Muscle of arm (tissue), 12 donors: ENCODE results near the gene ZNF526. TPM values are rescaled to one million over a fixed set of nuclear protein-coding genes. Genes with fewer than 3 reads are reported as not detected.

Experiments
- DNase-seq: peaks from one replicate; pipeline ENCODE4 v3.0.0-alpha.2; 2013
- polyA plus RNA-seq, 12 donors: library from polyadenylated mRNA; unstranded; fragments of 120-200 nt; gene quantifications; one replicate each; pipeline ENCODE4 v1.2.1, GENCODE V29; 2013; ENCODE audit not compliant: insufficient read length in 12 of 12

ZNF526 gene
- polyA plus RNA-seq, 12 donors: 4.5 to 8.4 (median 6.8) TPM; not detected in 1

DNA sequence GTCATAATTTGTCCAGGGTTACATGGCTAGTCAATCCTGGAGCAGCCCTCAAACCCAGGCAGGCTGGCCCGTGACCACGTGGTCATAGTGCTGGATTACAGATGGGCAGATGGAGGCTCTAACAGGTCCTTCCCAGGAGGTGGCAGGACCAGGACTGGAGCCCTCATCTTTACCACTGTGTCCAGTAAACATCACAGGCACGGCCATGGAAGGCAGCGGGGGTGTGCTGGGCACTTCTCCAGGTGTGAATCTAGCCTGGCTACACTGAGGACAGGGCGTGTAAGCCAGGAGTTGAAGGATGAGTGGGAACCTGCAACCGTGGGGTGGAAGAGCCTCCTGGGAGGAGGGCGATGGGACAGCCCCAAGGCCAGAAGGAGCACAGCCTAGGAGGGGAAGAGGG, 55.0 kb downstream of the ZNF526 start:
- DNase-seq: no peak

DNA sequence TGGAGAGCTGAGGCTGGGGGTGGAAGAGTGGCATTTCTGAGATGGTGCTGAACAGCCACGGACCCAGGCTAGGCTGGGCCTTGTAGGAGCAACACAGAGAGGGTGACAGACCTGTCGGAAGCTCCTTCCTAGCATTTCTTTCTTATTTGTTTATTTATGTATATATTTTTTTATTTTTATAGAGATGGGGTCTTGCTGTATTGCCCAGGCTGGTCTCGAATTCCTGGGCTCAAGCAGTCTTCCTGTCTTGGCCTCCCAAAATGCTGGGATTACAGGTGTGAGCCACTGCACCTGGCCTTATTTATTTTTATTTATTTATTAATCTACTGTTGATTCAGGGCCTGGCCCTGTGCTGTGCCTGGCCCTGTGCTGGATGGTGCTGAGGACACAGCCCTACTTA, 55.4 kb downstream of the ZNF526 start:
- no peak for DNase-seq

DNA sequence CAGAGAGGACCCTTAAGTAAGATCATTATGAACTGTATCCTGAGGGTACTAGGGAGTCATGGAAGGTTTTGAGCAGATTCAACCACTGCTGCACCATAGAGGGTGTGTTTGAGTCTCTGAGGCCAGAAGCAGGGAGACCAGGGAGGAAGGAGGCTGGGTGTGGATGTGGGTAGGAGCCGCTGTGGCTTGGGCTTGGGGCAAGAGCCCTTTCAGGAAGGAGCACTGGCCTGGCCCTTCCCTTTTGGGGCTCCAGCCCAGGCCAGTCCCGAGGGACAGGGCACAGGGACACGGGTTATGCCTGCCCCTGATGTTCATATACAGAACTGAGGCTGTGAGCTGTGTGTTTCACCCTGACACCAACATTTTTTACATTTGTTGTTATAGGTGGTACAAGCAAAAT, 56.2 kb downstream of the ZNF526 start:
- no peak for DNase-seq

DNA sequence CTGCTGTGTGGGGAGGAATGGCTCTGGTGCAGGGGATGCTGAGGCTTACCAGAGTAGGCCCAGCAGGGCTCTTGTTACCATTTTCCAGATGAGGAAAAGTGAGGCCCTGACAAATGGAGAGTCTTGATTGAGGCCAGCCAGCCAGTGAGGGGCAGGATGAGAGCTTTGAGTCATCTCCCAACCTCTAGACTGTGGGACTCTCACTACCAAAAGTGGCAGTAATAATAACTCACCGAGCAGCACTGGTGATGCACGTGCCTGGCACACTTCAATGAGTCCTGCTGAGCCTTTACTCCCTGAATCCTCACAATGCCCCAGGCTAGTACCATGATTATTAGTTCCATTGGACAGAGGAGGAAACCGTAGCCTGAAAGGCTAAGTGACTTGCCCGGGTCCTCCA, 56.7 kb downstream of the ZNF526 start:
- no peak for DNase-seq

Other genes with a start within 250 kb of the ZNF526 start
- 10 to 100 TPM in 1 of 12 donors, 1 to 10 TPM in 1, under 1 TPM in 9, not detected in 1; 0.30 to 16.6 (median 0.59) TPM for gene ATP1A3, start 226.1 kb upstream of the ZNF526 start, polyA plus RNA-seq
- gene GRIK5, start 150.1 kb upstream of the ZNF526 start, polyA plus RNA-seq: 10 to 100 TPM in 1 of 12 donors, 1 to 10 TPM in 10, not detected in 1; 1.7 to 10.3 (median 3.2) TPM
- gene ZNF574, start 144.1 kb upstream of the ZNF526 start, polyA plus RNA-seq: 10 to 100 TPM in 3 of 12 donors, 1 to 10 TPM in 8, not detected in 1; 7.2 to 13.3 (median 9.2) TPM
- gene POU2F2, start 87.9 kb upstream of the ZNF526 start, polyA plus RNA-seq: 1 to 10 TPM in 10 of 12 donors, under 1 TPM in 1, not detected in 1; 0.92 to 6.1 (median 1.4) TPM
- gene DEDD2, start 2.6 kb upstream of the ZNF526 start, polyA plus RNA-seq: 10 to 100 TPM in 9 of 12 donors, 1 to 10 TPM in 1, not detected in 2; 9.9 to 17.4 (median 12.0) TPM
- gene GSK3A, start 22.3 kb downstream of the ZNF526 start, polyA plus RNA-seq: 10 to 100 TPM in 11 of 12 donors, not detected in 1; 36.1 to 84.0 (median 42.9) TPM
- 10 to 100 TPM in 11 of 12 donors, not detected in 1; 27.1 to 66.4 (median 32.7) TPM for gene ERF, start 34.8 kb downstream of the ZNF526 start, polyA plus RNA-seq
- gene CIC, start 48.9 kb downstream of the ZNF526 start, polyA plus RNA-seq: 10 to 100 TPM in 11 of 12 donors, not detected in 1; 25.3 to 66.6 (median 31.6) TPM
- 1 to 10 TPM in 2 of 12 donors, under 1 TPM in 8, not detected in 2; 0.34 to 1.8 (median 0.62) TPM for gene PRR19, start 81.8 kb downstream of the ZNF526 start, polyA plus RNA-seq
- 10 to 100 TPM in 11 of 12 donors, not detected in 1; 20.2 to 37.1 (median 28.1) TPM for gene PAFAH1B3, start 82.3 kb downstream of the ZNF526 start, polyA plus RNA-seq
- gene TMEM145, start 93.0 kb downstream of the ZNF526 start, polyA plus RNA-seq: under 1 TPM in 10 of 12 donors, not detected in 2; 0.12 to 0.56 (median 0.26) TPM
- gene MEGF8, start 105.3 kb downstream of the ZNF526 start, polyA plus RNA-seq: 10 to 100 TPM in 11 of 12 donors, not detected in 1; 19.3 to 31.5 (median 23.5) TPM
- 1 to 10 TPM in 2 of 12 donors, under 1 TPM in 3, not detected in 7; 0.47 to 4.1 (median 0.61) TPM for gene CNFN, start 170.0 kb downstream of the ZNF526 start, polyA plus RNA-seq
- gene LIPE, start 207.1 kb downstream of the ZNF526 start, polyA plus RNA-seq: 10 to 100 TPM in 2 of 12 donors, 1 to 10 TPM in 9, not detected in 1; 4.0 to 20.1 (median 7.2) TPM
- gene CXCL17, start 222.6 kb downstream of the ZNF526 start, polyA plus RNA-seq: 1 to 10 TPM in 3 of 12 donors, not detected in 9; 1.5 to 3.2 (median 2.0) TPM